Panc1 (cell line): ENCODE results near the gene GOLGA6C.
"Not testable (repeated sequence)": the region's sequence is repeated elsewhere in the genome, so short reads cannot be mapped to it uniquely, and the experiment has no call there.

Experiments
- CTCF ChIP-seq: fragments of 450-650 bp; IDR thresholded peaks from 2 replicates; pipeline ENCODE4 v1.5.1; 2017; ENCODE audit warnings: mild to moderate bottlenecking
- POLR2AphosphoS5 ChIP-seq: IDR thresholded peaks from 2 replicates; pipeline ENCODE4 v1.6.1; 2012; ENCODE audit warnings: mild to moderate bottlenecking, low read depth, low read length, moderate library complexity
- REST ChIP-seq, 2 experiments: IDR thresholded peaks; 2 replicates each; pipeline ENCODE4 v1.6.1; 2011 to 2012; ENCODE audit warnings: low read depth in 2 of 2, control low read depth in 1 of 2, low read length in 1 of 2, mild to moderate bottlenecking in 1 of 2, moderate library complexity in 1 of 2; ENCODE audit not compliant: insufficient read depth in 1 of 2

- TF ChIP-seq CTCF; REST (IDR thresholded peaks at IDR 0.05; ENCODE audit: insufficient read depth in 1 of 2, low read depth in 2 of 2, low read length in 1 of 2); POLR2AphosphoS5: not testable (repeated sequence)
Measured at GRCh38 chr15:75302753-75303152, 44.6 kb downstream of the GOLGA6C start.
